ENCODE results near the gene CD300C.
"Not testable (repeated sequence)": the region's sequence is repeated elsewhere in the genome, so short reads cannot be mapped to it uniquely, and the experiment has no call there.

CD300C gene

DNA sequence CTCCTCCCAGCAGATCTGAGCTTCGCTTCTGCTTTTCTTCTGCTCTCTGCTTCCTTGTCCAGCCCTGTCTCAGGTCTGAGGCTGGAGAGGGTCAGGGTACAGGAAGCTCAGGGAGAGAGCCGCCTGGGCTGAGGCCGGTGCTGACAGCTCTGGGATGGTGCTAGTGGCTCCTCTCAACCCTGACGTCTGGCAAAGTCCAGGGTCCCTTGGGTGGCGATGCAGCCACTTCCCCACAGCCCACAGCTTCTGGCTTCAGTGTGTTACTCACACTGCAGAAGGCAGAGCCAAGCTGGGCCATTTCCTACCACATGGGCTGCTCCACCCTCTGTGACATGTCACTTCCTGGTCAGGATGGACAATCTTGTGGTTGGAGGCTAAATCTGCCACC is at the start of gene CD300C:
TSS of gene CD300C (minus strand) at position 273 of the 388 bp plus-strand sequence. CDS start 333 bp downstream, outside the sequence.
- DNase-seq (ENCODE audit: low spot score) = peak; percentile 14

DNA sequence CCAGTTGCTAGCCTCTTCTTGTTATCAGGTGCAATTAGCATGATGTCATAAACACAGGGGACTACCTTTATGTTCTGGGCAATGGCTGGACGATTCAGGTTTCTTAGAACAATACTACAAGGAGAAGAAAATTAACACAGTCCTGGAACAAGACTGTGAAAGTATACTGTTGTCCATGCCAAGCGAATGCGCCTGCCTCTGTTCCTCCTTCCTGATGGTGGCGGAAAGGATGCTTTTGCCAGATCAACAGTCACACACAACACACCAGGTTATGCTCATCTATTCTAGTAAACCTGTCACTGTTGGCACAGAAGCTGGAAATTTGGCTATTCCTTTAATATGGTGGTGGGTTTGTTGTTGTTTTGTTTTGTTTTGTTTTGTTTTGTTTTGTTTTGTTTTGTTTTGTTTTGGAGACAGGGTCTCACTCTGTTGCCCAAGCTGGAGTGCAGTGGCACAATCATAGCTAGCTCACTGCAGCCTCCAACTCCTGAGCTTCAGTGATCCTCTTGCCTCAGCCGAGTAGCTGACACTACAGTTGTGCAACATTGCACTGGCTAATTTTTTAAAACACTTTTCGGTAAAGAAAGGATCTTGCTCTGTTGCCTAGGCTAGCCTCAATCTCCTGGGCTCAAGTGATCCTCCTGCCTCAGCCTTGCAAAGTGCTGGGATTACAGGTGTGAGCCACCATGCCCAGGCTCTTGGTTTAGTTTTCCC is 49.3 kb upstream of the CD300C start:
- no peak for DNase-seq (ENCODE audit: low spot score)

DNA sequence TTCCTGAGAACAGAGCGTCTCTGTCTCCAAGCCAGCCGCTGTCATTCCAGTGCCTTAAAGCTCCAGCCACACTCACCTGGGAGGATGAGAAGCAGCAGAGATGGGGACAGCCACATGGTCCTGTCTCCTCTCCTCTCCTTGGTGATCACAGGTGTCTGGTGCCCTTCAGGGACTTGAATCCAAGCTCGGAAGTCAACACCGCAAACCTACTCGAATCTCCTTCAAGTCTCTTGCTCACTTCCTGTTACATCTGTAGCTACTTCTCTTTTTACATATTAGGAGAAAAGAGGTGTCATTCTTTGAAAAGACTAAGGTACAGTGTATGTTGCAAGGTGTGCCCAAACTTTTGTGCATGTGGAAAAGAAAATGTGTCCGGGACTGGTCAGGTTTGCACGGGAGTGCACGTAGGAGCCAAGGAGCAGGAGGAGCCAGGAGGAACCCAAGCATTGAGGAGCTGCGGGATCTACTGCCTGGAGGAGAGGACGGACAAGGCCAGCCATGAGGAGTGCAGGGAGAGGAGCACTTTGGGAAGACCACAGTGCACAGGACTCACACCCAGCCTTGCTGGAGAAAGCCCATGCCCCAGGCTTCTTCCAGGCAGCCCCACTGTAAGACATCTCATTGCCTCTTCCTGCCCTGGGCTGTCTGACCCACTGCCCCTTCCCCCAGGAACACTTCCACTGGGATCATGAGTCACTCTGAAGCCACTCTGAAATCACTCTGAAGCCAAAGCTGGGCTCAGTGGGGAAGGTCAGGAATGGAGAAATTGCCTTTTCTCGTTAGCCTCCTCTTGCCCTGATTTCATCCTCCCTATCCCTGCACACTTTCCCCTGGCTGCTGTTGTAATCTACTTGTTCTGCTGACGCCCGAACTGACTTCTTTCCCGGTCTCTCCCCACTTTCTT is 46.4 kb upstream of the CD300C start, which contains the start of gene CD300LD:
TSS of gene CD300LD (minus strand) at position 197 of the 904 bp plus-strand sequence. CDS start at position 116, 81 bp downstream.
- DNase-seq (ENCODE audit: low spot score) = no peak

DNA sequence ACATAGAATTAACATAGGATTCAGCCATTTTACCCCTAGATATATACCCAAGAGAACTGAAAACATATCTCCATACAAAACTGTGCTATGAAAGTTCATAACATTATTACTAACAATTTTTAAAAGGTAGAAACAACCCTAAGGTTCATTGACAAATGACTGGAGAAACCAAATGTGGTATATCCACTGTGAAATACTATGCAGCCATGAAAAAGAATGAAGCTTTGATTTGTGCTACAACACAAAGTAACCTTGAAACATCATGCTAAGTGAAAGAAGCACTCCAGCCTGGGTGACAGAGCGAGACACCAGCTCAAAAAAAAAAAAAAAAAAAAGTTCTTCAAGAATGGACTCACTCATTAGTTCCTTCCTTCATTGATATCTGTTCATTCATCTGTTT is 45.6 kb upstream of the CD300C start:
- DNase-seq (ENCODE audit: low spot score) = no peak

DNA sequence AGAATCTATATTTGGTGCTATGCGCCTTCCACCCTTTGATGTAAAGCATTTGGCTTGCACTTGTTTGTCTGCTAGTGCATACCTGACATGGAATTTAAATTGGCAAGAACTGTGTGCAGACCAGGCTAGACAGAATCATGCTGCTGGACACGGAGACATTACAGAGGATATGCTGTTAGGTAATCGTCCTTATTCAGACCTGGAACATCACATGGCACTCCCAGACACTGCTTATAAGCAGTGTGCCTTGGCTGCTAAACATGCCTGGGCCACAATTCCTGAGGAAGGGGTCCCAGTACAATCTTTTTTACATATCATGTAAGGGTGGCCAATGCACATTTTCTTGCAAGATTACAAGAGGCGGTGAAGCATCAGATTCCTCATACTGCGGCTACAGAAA is 39.8 kb upstream of the CD300C start:
- DNase-seq (ENCODE audit: low spot score) = no peak

DNA sequence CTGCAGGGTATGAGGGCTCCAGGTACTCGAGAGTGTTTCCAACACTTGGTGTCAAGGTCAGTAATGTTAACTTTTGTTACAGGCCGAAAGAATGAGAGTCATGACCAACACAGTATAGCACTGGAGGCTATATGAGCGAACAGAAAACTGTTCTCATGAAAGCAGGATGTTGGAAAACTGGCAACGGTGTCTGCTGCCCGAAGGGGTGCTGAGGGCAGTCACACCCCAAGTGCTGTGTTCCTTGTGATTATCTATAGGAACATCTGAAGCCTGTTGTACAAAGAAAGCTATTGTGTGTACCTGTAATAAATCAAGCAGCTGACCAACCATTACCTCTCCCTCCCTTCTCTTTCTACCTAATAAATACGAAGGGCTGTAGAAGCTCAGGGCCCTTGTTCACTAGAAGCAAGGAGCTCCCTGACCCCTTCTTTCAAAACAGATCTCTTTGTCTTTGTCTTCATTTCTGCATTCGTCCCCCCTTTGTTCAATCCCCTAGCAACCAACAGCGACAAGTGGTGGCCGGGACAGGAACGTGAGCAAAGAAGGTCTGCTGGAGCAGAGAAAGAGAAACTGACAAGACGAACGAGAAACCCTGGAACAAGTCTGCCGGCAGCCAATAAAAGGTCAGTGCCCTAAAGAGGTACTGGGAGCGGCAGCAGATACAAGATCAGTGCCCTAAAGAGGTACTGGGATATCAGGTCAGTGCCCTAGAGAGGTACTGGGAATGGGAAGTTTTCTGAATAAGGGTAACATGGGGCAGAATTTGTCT is 38.6 kb upstream of the CD300C start:
- no peak for DNase-seq (ENCODE audit: low spot score)

DNA sequence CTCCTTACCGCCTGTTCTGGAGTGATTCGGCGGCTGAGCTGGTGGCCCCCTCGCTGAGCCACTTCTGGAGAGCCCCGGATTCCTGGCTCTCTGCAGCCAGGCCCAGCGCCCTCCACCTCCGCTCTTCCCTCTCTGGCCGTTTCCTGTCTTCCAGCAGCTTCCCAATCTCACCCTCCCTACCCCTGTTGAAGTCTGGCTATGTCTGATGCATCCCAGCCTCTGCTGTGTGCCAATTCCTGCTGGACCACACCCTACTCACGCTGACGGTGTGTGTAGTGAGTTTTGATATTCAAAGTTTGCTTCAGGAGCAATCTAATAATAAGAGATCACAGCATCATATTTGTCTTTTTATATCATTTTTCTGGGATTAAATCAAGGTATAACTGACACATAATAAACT is 36.7 kb upstream of the CD300C start:
- DNase-seq (ENCODE audit: low spot score) = no peak

DNA sequence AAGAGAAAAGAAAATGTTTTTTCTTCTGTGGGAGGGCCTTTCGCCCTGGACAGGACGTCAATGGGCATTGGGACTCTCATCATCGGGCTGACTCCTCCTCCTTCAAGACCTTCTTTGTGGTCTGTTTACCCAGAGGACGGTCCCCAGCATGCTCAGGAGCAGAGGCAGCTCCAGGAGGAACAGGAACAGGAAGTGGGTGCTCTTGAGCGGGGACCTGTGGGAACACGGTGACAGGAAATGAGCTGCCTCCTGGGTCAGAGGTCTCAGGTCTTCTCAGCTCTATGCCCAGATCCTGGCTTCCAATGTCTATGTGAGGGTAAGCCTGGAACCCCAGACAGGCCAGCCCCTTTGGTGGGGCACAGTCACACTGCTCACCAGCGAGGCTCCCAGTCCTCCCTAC is 34.0 kb upstream of the CD300C start:
- DNase-seq (ENCODE audit: low spot score) = no peak

DNA sequence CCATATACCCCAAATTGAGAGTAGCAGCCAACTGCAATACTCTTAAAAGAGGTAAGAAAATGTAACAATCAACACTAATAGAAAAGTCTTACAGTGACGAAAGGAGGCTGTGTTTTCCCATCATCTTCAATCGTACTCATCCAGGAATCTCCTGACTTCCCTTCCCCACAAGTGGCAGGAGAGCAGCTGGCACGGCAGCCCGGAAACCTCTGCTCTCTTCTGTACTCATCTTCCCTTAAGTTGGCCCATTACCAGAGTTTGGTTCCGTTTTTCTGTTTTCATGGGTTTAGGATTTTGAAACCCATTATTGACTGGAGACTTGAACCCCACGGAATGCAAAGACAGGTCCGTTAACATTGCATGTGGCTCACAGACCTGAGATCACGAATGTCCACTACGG is 33.1 kb upstream of the CD300C start:
- no peak for DNase-seq (ENCODE audit: low spot score)

DNA sequence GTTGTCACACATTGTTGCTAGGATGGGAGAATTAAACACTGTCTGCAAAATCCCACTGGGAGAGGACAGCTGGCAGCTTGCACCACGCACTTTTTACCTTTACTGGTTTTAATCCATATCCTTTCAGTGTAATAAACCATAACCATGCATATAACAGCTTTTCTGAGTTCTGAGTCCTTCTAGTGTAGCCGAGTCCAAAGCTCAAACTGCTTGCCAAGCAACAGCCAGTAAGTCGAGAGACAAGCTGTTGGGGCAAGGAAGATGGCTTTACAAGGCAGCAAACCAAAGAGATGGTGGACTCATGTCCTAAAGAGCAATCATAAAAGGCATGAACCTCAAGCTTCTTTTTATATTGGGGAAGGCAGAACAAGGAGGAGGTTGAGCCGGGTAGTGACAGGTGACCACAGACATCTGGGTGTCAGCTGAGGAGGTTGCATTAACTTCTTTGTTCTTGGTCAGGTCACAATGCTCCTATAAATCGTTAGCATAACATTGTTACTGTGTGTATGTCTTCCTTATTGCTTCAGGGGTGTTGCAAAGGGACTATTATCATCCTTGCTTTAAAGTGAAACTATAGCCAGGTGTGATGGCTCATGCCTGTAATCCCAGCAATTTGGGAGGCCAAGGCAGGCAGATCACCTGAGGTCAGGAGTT is 28.7 kb upstream of the CD300C start:
- no peak for DNase-seq (ENCODE audit: low spot score)

DNA sequence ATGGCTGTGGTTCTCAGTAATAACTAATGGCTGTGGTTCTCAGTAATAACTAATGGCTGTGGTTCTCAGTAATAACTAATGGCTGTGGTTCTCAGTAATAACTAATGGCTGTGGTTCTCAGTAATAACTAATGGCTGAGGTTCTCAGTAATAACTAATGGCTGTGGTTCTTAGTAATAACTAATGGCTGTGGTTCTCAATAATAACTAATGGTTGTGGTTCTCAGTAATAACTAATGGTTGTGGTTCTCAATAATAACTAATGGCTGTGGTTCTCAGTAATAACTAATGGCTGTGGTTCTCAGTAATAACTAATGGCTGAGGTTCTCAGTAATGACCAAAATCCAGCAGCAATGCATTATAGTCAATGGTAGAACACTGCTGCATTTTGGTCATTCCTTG is 27.7 kb upstream of the CD300C start:
- not testable (repeated sequence) for DNase-seq (ENCODE audit: low spot score)

DNA sequence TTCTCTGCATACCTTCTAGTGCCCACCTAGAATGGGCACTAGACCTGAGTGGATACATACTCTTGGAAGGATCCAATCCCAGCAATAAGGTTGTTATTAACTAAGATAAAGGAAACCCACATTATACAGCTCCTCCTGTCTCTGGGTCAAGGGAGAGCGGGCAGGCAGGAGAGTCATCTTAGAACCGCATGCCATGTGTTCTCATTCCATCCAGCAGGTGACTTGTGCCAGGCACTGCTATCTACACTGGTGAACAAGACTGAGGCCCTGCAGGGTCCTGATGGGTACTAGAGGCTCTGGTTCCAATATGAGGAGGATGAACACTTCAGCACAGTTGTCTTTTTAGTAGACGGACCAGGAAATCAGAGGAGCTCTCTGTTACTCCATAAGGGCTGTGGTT is 27.3 kb upstream of the CD300C start:
- no peak for DNase-seq (ENCODE audit: low spot score)

DNA sequence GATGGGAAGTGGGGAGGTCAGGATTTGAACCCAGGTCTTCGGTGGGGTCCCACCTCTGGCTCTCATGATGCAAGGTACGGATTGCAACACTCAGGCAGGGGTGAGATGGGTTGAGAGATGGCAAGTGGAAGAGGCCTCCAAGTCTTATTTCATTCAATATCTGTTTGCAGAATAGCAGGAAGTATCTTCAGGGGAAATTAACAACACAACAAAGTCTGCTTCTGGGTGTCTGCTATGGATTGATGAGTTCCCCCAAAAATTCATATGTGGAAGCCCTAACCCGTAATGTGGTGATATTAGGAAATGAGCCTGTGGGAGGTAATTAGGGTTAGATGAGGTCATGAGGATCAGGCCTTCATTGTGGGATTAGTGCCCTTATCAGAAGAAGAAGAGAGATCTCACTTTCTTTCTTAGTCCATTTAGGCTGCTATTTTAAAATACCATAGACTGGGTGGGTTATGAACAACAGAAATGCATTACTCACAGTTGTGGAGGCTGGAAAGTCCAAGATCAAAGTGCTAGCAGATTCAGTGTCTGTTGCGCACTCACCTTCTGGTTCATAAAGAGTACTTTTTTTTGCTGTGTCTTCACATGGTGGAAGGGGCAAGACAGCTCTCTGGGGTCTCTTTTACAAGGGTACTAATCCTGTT is 25.8 kb upstream of the CD300C start:
- DNase-seq (ENCODE audit: low spot score) = no peak

DNA sequence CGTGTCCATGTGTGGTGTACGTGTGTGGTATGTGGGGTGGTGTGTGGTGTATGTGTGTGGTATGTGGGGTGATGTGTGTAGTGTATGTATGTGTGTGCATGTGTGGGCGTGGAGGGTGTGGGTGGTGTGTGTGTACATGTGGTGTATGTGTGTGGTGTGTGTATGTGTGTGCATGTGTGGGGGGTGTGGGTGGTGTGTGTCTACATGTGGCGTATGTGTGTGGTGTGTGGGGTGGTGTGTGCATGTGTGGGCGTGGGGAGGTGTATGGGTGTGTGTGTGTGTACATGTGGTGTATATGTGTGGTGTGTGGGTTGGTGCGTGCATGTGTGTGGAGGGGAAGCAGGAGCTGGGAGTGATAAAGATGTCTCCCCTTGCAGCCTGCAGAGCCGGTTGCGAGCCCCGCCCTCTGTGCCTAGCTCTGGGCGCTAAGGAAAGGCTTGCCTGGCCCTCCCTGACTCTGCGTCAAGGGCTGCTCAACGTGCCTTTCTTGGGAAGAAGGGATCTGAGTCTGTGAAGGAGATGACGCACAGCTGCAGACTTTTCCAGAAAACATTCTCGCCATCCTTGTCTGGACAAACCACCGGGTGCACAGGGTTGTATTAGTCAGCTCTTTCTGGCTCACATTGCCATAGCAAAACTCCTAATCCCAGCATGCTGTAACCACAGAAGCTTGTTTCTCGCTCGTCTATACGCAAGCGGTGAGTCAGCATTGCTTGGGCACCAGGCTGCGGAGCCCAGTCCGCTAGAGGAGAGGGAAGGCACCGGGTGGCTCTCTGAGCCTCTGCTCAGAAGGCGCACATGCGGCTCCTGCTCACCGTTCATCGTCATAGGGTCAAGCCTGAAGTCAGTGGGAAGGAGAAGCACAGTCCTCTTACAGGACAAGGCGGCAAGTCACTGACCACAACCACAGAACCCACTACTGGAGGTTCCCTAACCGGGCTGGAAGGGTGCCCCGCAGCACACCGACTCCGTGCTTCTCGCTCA is 23.4 kb upstream of the CD300C start:
- peak; percentile 88 for DNase-seq (ENCODE audit: low spot score)

DNA sequence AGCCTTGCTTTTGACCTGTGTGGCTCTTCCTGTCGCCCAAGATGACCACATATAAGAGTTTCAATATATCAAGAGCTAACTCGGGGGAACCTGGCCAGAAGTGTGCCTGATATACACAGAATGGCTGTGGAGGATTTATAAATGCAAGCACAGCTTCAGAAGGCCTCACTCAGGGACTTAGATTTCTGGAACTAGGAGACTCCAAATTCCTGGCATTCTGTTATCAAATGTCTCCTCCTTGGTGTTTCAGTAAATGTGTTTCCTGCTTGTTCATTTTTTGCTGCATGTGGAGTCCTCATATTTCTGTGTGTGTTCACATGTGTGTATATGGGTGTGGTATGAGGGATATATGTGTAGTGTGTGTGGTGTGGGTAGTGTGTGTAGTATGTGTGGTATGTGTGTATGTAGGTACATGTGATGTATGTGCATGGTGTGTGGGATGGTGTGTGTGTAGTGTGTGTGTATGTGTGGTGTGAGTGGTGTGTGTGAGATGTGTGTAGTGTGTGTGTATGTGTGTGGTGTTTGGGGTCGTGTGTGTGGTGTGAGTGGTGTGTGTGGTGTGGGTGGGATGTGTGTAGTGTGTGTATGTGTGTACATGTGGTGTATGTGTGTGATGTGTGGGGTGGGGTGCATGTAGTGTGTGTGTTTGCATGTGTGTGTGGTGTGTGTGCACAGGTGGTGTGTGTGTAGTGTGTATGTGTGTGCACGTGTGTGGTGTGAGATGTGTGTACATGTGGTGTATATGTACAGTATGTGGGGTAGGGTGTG is 22.4 kb upstream of the CD300C start:
- no peak for DNase-seq (ENCODE audit: low spot score)

DNA sequence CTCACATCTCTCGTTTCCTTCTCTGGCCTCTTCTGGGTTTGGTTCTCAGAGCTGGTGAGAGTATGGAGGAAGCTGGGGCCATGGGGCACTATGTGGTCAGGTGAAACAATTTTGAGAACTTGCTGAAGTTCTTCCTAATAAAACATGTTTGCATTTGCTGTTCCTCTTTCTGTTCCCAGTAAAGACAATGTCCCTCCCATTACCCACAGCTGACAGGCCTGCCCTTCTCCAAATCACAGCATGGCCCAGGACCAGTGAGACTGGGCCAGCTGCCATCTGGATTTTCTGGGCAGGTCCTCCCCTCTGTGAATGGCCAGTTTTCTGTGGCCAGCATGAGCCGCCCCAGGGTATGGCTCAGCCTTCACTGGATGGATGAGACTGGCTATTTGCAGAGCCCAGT is 21.5 kb upstream of the CD300C start, which contains the start of gene CD300H:
TSS of gene CD300H (minus strand) at position 113 of the 400 bp plus-strand sequence.
- DNase-seq (ENCODE audit: low spot score) = no peak

DNA sequence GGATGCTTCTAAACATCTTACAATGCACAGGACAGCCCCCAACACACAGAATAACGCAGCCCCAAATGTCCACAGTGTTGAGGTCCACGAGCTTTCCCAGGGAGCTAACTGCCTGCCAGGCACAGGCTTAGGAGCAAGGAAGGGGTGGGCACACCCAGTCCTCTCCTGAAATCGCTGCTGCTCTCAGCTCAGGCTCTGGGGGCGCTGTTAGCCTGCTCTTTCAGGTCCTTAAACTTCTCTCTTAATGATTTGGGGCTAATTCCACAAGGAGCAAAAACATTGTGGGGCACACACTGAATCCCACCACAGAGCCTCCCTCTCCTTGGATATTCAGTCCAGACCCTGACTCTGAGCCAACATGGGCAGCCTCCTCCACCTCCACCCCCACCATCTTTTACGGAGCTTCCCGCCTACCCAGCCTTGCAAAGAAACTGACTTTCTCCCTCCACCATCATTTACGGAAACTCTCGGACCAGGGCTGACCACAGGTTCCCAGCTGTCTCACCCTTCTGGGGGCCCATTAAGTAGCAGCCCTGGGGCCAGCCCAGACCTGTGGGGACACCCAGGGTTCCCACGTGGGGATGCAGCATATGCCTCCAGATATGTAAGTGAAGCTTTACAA is 20.3 kb upstream of the CD300C start:
- DNase-seq (ENCODE audit: low spot score) = peak; percentile 40

DNA sequence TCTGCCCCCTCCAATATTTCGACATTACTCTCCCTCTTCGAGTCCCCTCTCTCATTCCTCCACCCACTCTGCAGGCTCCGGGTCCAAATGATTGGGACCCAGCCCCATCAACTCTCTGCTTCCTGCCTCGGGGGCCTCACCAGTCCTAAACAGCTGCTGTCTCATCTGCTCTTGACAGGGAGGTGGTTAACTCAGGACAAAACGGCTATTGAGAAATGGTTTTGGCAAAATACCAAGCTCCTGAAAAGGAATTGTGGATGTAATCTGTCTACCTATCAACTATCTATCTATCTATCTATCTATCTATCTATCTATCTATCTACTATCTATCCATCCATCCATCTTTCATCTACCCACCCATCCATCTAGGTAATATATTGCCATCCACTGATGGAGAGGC is 19.2 kb upstream of the CD300C start:
- no peak for DNase-seq (ENCODE audit: low spot score)

DNA sequence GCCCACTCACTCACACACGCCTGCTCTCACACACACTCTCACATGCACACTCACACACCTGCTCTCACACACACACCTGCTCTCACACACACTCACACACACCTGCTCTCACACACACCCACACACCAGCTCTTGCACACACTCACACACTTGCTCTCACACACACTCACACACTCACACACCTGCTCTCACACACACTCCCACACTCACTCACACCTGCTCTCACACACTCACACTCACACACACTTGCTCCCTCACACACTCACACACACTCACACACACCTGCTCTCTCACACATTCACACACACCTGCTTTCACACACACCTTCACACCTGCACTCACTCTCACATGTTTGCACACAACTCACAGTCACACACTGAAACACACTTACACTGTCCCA is 17.4 kb upstream of the CD300C start:
- DNase-seq (ENCODE audit: low spot score) = no peak
